HFFc6 (cell line): Measurements from ENCODE around the gene ANAPC2. TPM values are rescaled to one million over a fixed set of nuclear protein-coding genes. Genes with fewer than 3 reads are reported as not detected.

Experiments used
- DNase-seq: peaks from one replicate; pipeline ENCODE4 v3.0.0-alpha.2; 2018
- H3K27ac Mint-ChIP-seq: 2 replicates; pipeline ENCODE4 v1.8.0; 2020; ENCODE audit warnings: mild to moderate bottlenecking, mixed read lengths
- H3K27me3 Mint-ChIP-seq: 2 replicates; pipeline ENCODE4 v1.8.0; 2021; ENCODE audit warnings: mild to moderate bottlenecking, moderate library complexity, mixed read lengths; ENCODE audit not compliant: insufficient read depth
- H3K36me3 Mint-ChIP-seq: 2 replicates; pipeline ENCODE4 v1.8.0; 2021; ENCODE audit warnings: low read depth, mixed read lengths
- H3K4me1 Mint-ChIP-seq: 2 replicates; pipeline ENCODE4 v1.8.0; 2020; ENCODE audit warnings: low read depth, mixed read lengths
- H3K4me3 Mint-ChIP-seq: 2 replicates; pipeline ENCODE4 v1.8.0; 2020; ENCODE audit warnings: mild to moderate bottlenecking, moderate library complexity, mixed read lengths
- H3K9me3 Mint-ChIP-seq: 2 replicates; pipeline ENCODE4 v1.8.0; 2020; ENCODE audit warnings: mild to moderate bottlenecking, mixed read lengths
- CTCF ChIP-seq: fragments of 200-600 bp; sonication (generic); IDR thresholded peaks from 2 replicates; pipeline ENCODE4 v1.5.0; 2021; ENCODE audit warnings: antibody characterized with exemption, mild to moderate bottlenecking
- total RNA-seq, 6 experiments: library from RNA; stranded (reverse); fragmentation: NEBNext Ultra II Directional; extraction: Animal tissue kit (Norgen Biotek cat#: 25700); gene quantifications; 2 replicates in 1 of 6; 3 replicates in 5 of 6; pipeline ENCODE4 v1.2.3, GENCODE V29; 2021

ANAPC2 gene
- total RNA-seq, 6 experiments from 2014 or later = 34.8 to 41.5 (median 37.4) TPM

DNA sequence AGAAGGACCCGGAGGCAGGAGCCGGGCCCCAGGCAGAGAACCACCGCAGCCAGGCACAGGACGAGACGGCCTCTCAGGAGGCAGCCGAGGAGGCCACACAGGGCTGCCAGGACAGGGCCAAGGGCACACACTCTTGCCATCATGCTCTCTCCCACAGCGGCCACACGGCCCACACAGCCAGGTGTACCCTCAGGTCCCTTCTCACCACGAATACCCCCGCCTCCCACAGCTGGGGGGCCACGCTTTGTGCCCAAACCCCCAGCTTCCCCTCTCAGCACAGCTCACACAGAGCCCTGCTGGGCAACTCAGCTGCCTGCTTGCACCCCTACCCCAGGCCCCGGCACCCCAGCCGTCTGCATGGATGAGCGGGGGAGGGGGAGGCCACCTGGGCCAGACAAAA, 5.4 kb upstream of the ANAPC2 start:
- H3K36me3 Mint-ChIP-seq = no peaks in the 10 kb centered on the region; the same call in none of the 2 replicates
- H3K4me1 Mint-ChIP-seq = peaks cover 23% of the 10 kb centered on the region
- no peak overlapping the region for H3K4me3 Mint-ChIP-seq
- peaks cover 3% of the 10 kb centered on the region for H3K27me3 Mint-ChIP-seq
- no peak for TF ChIP-seq CTCF
- no peak overlapping the region for H3K27ac Mint-ChIP-seq
- no peaks in the 10 kb centered on the region for H3K9me3 Mint-ChIP-seq
- DNase-seq = no peak

GRCh38 chr9:137192859-137193258, 4.5 kb upstream of the ANAPC2 start:
- no peak overlapping the region for H3K27ac Mint-ChIP-seq
- no peaks in the 10 kb centered on the region for H3K9me3 Mint-ChIP-seq
- peaks cover 16% of the 10 kb centered on the region for H3K4me1 Mint-ChIP-seq
- H3K4me3 Mint-ChIP-seq = no peak overlapping the region
- DNase-seq = no peak
- TF ChIP-seq CTCF = no peak
- no peaks in the 10 kb centered on the region; the same call in none of the 2 replicates for H3K36me3 Mint-ChIP-seq
- H3K27me3 Mint-ChIP-seq = peaks cover 3% of the 10 kb centered on the region

DNA sequence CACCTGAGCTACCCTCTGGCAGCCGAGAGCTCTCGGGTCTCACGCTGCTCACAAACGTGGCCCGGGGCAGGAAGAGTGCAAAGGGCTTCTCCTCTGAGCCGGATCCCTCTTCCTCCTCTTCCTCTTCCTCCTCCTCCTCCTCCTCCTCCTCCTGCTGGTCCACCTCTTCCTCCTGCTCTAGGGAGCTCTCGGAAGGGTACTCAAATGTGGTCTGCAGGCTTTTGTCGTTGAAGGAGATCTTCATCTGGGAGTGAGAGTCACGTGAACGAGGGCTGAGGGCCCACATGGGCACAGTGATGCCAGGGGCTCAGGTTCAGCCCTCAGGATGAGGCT, 4.1 kb upstream of the ANAPC2 start:
- no peaks in the 10 kb centered on the region; the same call in none of the 2 replicates for H3K36me3 Mint-ChIP-seq
- H3K27me3 Mint-ChIP-seq = peaks cover 3% of the 10 kb centered on the region
- DNase-seq = no peak
- no peak for TF ChIP-seq CTCF
- H3K27ac Mint-ChIP-seq = no peak overlapping the region; the same call in 1 of the 2 replicates
- no peaks in the 10 kb centered on the region for H3K9me3 Mint-ChIP-seq
- H3K4me3 Mint-ChIP-seq = no peak overlapping the region
- peaks cover 20% of the 10 kb centered on the region for H3K4me1 Mint-ChIP-seq

DNA sequence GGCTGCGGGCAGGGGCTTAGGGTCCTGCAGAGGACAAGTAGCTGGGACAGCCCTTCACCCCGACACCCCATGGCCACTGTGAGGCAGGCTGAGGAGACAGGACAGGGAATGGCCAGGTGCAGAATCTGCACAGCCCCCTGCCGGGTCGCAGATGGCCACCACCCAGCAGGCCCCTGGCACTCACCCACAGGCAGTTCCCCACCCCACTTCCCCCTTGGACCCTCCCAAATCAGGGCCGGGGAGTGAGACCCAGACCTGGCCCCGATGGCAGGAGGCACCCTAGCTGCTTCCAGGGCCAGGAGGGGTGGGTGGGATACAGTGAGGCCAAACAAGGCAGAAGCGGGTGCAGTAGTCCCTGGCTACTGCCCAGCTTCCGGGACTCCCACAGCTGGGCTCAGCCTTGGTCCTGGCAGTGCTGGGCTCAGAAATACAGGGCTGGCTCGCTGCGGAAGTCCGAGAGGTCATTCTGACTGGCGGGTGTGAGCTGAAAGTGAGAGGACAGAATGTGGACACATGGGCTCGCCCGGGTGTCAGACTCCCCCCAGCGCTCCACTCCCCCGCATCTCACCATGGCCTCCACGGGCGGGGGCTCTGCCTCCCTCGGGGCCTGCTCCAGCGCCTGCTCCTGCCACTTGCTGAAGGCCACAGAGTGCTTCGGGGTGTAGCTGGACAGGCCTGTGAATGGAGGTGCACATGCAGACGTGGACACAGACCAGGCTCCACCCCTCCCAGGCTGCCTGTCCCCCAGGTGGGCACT, 3.5 kb upstream of the ANAPC2 start:
- no peak for TF ChIP-seq CTCF
- no peak for DNase-seq
- Mint-ChIP-seq H3K27me3 (peaks cover 1% of the 10 kb centered on the region), H3K4me3 (no peak overlapping the region), H3K9me3 (no peaks in the 10 kb centered on the region), H3K4me1 (peaks cover 26% of the 10 kb centered on the region), H3K36me3 (no peaks in the 10 kb centered on the region; the same call in none of the 2 replicates), H3K27ac (no peak overlapping the region; the same call in 1 of the 2 replicates)

- Mint-ChIP-seq H3K4me3 (no peak overlapping the region), H3K9me3 (no peaks in the 10 kb centered on the region), H3K27me3 (peaks cover 1% of the 10 kb centered on the region), H3K36me3 (no peaks in the 10 kb centered on the region; the same call in none of the 2 replicates), H3K4me1 (peaks cover 32% of the 10 kb centered on the region), H3K27ac (no peak overlapping the region; the same call in 1 of the 2 replicates)
- DNase-seq = no peak
- TF ChIP-seq CTCF = no peak
Observed at GRCh38 chr9:137191245-137191644, 2.9 kb upstream of the ANAPC2 start.
